GM13977 (cell line): Measurements from ENCODE around the gene RAD51B.

Experiments
- DNase-seq: peaks from one replicate; pipeline ENCODE4 v3.0.0; 2012; ENCODE audit warnings: low spot score
- in situ Hi-C: fragments of 300-500 bp; cut with MboI; formaldehyde crosslinking; loops from one replicate; pipeline ENCODE4 v1.12.0; 2022; ENCODE audit warnings: low sequenced_read_pairs, low pct_unique_long_range_greater_than_20kb, mixed read lengths, inconsistent platforms; ENCODE audit not compliant: unreplicated experiment
- TF ChIP-seq, protein P1 (sequence below): IDR thresholded peaks from 2 replicates; pipeline ENCODE4 v1.5.1; 2012; ENCODE audit warnings: mild to moderate bottlenecking, control low read depth; ENCODE audit not compliant: insufficient read depth; ENCODE audit errors: extremely low read depth, missing control alignments

RAD51B gene

GRCh38 chr14:68653108-68653507, 833.5 kb downstream of the RAD51B start:
- in situ Hi-C loops = no loop called here
- DNase-seq = no peak
- TF ChIP-seq, protein P1, sequence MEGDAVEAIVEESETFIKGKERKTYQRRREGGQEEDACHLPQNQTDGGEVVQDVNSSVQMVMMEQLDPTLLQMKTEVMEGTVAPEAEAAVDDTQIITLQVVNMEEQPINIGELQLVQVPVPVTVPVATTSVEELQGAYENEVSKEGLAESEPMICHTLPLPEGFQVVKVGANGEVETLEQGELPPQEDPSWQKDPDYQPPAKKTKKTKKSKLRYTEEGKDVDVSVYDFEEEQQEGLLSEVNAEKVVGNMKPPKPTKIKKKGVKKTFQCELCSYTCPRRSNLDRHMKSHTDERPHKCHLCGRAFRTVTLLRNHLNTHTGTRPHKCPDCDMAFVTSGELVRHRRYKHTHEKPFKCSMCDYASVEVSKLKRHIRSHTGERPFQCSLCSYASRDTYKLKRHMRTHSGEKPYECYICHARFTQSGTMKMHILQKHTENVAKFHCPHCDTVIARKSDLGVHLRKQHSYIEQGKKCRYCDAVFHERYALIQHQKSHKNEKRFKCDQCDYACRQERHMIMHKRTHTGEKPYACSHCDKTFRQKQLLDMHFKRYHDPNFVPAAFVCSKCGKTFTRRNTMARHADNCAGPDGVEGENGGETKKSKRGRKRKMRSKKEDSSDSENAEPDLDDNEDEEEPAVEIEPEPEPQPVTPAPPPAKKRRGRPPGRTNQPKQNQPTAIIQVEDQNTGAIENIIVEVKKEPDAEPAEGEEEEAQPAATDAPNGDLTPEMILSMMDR = no peak

GRCh38 chr14:68653804-68654203, 834.2 kb downstream of the RAD51B start:
- TF ChIP-seq, protein P1 = no peak
- in situ Hi-C loops = no loop called here
- DNase-seq = no peak

DNA sequence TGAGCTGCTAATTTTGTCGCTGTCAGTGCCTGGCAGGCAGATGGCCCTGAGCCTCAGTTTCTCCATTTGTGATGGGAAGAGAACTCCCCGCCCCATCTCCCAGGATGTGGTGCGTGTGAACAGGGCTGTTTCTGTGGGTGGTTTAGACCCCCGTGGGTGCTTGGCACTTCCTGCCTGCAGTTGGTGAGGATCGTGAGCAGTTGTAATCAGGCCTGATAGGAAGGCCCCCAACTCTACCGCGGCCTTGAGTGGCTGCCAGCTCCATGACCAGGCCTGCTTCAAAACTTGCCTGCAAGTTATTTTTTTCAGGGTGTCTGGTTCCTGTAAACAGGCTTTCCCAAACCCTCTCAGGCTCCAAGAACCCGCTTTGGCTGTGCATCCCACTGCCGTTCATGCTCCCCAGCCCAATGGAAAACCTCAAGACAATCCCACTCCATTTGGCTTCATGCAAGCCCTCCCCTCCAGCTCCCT, 834.9 kb downstream of the RAD51B start:
- in situ Hi-C loops = no loop called here
- TF ChIP-seq, protein P1 = no peak

GRCh38 chr14:68655021-68655831, 835.6 kb downstream of the RAD51B start:
- TF ChIP-seq, protein P1 = no peak
- DNase-seq = no peak
- in situ Hi-C loops = no loop called here

More for the DNA sequence above, 834.9 kb downstream of the RAD51B start:
- no peak for DNase-seq

- TF ChIP-seq, protein P1 = peak; percentile 25
- no peak for DNase-seq
- in situ Hi-C loops = no loop called here
These were observed 836.3 kb downstream of the RAD51B start for GRCh38 chr14:68655911-68656316.

DNA sequence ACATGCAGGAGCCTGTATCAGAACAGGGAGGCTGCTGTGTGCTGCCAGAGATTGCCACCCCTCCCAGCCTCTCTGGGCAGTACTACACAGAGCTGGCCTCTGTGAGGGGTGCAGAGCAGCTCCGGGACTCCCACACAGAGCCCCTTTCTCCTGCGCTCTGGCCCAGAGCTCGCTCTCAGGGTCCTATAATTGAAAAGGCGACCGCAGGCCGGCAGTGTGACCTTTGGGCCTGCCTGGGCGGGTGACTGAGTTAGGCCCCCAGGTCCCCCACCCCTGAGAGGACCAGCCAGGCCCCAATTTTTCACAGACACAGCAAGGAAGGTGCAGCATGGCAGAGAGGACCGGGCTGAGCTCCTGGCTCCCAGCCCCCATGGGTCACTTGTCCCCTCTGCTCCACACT, 836.9 kb downstream of the RAD51B start:
- no peak for DNase-seq
- TF ChIP-seq, protein P1 = no peak
- in situ Hi-C loops = no loop called here
